Activated naive CD8-positive, alpha-beta T cell treated with anti-CD3 and anti-CD28 coated beads, Interleukin-2, amount 10 ng/mL, durations not matched to agents 7 days and 5 days (primary cell): Measurements from ENCODE around the gene KIAA1671. TPM values are rescaled to one million over a fixed set of nuclear protein-coding genes. Genes with fewer than 3 reads are reported as not detected.
A peak's percentile ranks its signal among the peaks of the same experiment; 100 is the strongest.
"Not testable (repeated sequence)": the region's sequence is repeated elsewhere in the genome, so short reads cannot be mapped to it uniquely, and the experiment has no call there.

Experiments
- ATAC-seq: fragments of 150-1000 bp; cut with Tn5 transposase; one replicate; pipeline ENCODE4 v1.10.0; 2021; ENCODE audit warnings: low read depth, moderate library complexity
- POLR2A ChIA-PET: fragments of 350-600 bp; sonication (Branson Sonifier 250); formaldehyde crosslinking; loops from one replicate; lab custom pipeline; 2021; ENCODE audit warnings: antibody characterized with exemption; lab: Charles Lee
- DNase-seq: peaks from one replicate; pipeline ENCODE4 v3.0.0; 2021
- H3K27ac Mint-ChIP-seq: one replicate; pipeline ENCODE4 v1.8.0; 2022; ENCODE audit warnings: mild to moderate bottlenecking, mixed read lengths
- H3K27me3 Mint-ChIP-seq: one replicate; pipeline ENCODE4 v1.8.0; 2022; ENCODE audit warnings: mild to moderate bottlenecking, moderate library complexity, mixed read lengths
- H3K36me3 Mint-ChIP-seq: one replicate; pipeline ENCODE4 v1.8.0; 2021; ENCODE audit warnings: mild to moderate bottlenecking, mixed read lengths
- H3K4me1 Mint-ChIP-seq: one replicate; pipeline ENCODE4 v1.8.0; 2021; ENCODE audit warnings: mixed read lengths
- H3K4me3 Mint-ChIP-seq: one replicate; pipeline ENCODE4 v1.8.0; 2022; ENCODE audit warnings: mild to moderate bottlenecking, moderate library complexity, mixed read lengths
- H3K9me3 Mint-ChIP-seq: one replicate; pipeline ENCODE4 v1.8.0; 2021; ENCODE audit warnings: mixed read lengths
- total RNA-seq, 2 experiments: library from RNA; stranded (reverse); gene quantifications; one replicate each; pipeline ENCODE4 v1.2.3, GENCODE V29; 2021

KIAA1671 gene
- total RNA-seq, 2 experiments from 2014 or later: 10.0 to 10.5 TPM

- H3K9me3 Mint-ChIP-seq, H3K27ac Mint-ChIP-seq, H3K27me3 Mint-ChIP-seq, H3K4me1 Mint-ChIP-seq, POLR2A ChIA-PET: not testable (repeated sequence)
- ATAC-seq (peak; percentile 30), DNase-seq (peak; percentile 45)
- H3K36me3 Mint-ChIP-seq: peaks cover 24% of the 10 kb centered on the region
- peak overlapping the region; percentile 53 for H3K4me3 Mint-ChIP-seq
These were observed 225.8 kb downstream of the KIAA1671 start for GRCh38 chr22:25178348-25178747.

DNA sequence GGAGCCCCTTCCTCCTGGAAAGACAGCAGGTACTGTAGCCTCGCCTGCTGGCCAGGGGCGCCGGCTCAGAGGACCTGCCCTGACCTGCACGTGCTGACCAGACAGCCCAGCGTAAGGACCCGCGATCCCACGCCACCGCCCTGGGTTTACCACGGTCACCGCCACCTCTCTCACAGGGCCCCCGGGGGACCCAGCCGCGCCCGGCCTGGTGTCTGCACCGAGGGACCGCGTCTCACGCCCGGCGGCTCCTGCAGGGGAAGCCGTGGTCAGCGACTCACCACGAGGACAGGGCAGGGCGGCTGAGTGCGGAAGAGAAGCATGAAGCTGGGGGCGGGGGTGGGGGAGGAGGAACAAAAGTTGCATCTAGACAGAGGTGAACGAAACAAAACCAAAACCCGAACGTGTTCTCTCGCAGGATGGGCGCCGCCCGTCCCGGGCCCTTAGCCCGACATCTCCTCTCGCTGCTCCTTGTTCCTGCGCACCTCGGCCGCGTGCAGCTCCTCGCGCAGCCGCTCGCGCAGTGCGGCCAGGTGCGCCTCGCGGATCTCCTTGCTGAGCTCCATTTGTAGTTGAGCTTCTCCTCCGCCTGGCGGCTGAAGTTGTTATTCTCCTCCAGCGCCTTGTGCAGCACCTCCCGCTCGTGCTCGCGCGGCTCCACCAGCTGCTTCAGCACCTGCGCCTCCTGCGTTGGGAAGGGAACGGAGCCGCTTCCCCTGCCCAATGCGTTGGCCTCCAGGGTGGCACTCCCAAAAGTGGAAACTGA, 226.5 kb downstream of the KIAA1671 start:
- DNase-seq (peak; percentile 41), ATAC-seq (peak; percentile 71)
- H3K27me3 Mint-ChIP-seq, POLR2A ChIA-PET, H3K4me1 Mint-ChIP-seq, H3K27ac Mint-ChIP-seq, H3K9me3 Mint-ChIP-seq, H3K4me3 Mint-ChIP-seq: not testable (repeated sequence)
- peaks cover 24% of the 10 kb centered on the region for H3K36me3 Mint-ChIP-seq

DNA sequence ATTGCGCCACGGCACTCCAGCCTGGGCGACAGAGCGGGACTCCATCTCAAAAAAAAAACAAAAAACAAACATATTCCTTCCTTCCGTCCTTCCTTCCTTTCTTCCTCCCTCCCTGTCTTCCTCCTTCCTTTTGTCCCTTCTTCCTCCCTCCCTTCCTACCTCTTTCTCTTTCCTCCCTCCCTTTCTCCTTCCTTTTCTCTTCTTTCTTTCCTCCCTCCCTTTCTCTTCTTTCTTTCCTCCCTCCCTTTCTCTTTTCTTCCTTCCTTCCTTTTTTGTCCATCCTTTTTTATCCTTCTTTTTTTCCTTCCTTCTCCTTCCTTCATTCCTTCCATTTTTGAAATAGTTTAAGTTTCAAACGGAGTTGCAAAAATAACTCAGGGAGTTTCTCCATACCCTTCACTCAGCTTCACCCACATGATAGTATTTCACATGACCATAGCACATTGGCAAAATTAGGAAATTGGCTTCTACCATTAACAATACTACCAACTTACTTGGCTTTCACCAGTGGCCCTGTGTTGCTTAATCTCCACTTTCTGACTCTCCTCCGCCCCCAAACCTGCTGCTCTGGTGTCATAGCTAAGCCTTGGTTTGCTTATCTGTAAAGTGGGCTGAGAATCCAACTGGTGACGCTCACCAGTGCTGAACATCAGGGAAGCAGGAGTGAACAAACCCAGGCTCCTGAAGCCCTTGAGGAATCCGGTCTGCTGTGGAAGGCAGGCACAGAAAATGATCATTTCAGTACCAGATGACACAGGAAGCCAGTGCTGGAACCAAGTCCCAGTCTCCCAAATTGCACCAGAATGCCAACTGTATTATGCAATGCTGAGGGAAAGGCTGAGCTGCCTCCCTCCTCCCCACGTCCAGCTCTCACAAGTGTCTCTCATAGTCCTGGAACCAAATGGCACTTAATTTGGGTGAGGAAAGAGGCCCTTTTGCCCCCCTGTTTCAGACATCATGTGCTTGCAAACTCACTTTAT, 229.9 kb downstream of the KIAA1671 start:
- H3K4me3 Mint-ChIP-seq: no peak overlapping the region
- H3K4me1 Mint-ChIP-seq: peaks cover 2% of the 10 kb centered on the region
- peaks cover 21% of the 10 kb centered on the region for H3K36me3 Mint-ChIP-seq
- peaks cover 7% of the 10 kb centered on the region for H3K9me3 Mint-ChIP-seq
- no peak overlapping the region for H3K27ac Mint-ChIP-seq
- no peaks in the 10 kb centered on the region for H3K27me3 Mint-ChIP-seq
- no peak for ATAC-seq
- POLR2A ChIA-PET: no interaction called here
- DNase-seq: no peak

- H3K36me3 Mint-ChIP-seq: peaks cover 18% of the 10 kb centered on the region
- H3K27ac Mint-ChIP-seq: no peak overlapping the region
- POLR2A ChIA-PET: no interaction called here
- H3K4me3 Mint-ChIP-seq: no peak overlapping the region
- ATAC-seq (no peak), DNase-seq (no peak)
- H3K9me3 Mint-ChIP-seq: peaks cover 7% of the 10 kb centered on the region
- H3K27me3 Mint-ChIP-seq: no peaks in the 10 kb centered on the region
- peaks cover 2% of the 10 kb centered on the region for H3K4me1 Mint-ChIP-seq
These were observed 231.6 kb downstream of the KIAA1671 start for GRCh38 chr22:25183949-25184619.

GRCh38 chr22:25186140-25186539, 233.6 kb downstream of the KIAA1671 start:
- POLR2A ChIA-PET: no interaction called here
- H3K27ac Mint-ChIP-seq: no peak overlapping the region
- no peak for ATAC-seq

DNA sequence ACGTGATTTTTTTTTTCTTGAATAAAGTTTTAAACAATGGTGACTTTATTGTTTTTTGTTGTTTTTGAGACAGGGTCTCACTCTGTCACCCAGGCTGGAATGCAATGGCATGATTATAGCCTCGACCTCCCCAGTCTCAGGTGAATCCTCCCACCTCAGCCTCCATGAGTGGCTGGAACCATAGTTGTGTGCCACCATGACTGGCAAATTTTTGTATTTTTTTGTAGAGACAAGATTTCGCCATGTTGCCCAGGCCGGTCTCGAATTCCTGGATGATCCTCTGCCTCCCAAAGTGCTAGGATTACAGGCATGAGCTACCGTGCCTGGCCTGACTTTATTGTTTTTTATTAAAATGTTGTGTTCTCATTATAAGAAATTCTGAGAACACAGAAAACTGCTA, 235.0 kb downstream of the KIAA1671 start:
- H3K27me3 Mint-ChIP-seq: no peaks in the 10 kb centered on the region
- peaks cover 2% of the 10 kb centered on the region for H3K36me3 Mint-ChIP-seq
- H3K27ac Mint-ChIP-seq: no peak overlapping the region
- ATAC-seq (no peak), DNase-seq (no peak)
- peaks cover 2% of the 10 kb centered on the region for H3K4me1 Mint-ChIP-seq
- POLR2A ChIA-PET: no interaction called here
- H3K4me3 Mint-ChIP-seq: no peak overlapping the region
- no peaks in the 10 kb centered on the region for H3K9me3 Mint-ChIP-seq

More at GRCh38 chr22:25186140-25186539, 233.6 kb downstream of the KIAA1671 start:
- H3K4me3 Mint-ChIP-seq: no peak overlapping the region
- H3K9me3 Mint-ChIP-seq: no peaks in the 10 kb centered on the region
- peaks cover 2% of the 10 kb centered on the region for H3K4me1 Mint-ChIP-seq
- no peak for DNase-seq
- H3K36me3 Mint-ChIP-seq: peaks cover 8% of the 10 kb centered on the region
- no peaks in the 10 kb centered on the region for H3K27me3 Mint-ChIP-seq

DNA sequence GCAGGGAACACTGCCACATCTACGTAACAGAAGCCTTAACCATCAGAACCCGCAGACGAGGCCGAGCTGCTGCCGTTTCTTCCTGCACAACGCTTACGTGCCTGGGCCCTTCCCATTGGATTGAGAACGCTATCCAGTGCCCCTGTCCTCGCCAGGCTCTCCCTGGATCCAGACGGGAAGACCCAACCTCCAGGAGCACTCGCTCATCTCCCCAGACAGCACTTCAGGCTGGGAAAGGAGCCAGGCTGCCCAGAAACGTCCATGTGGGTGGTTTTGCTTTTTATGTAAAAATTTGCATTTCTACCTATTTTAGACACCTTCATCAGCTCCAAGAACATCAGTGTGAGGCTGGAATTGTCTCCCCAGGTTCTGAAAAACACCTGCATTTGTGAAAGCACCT, 239.9 kb downstream of the KIAA1671 start:
- Mint-ChIP-seq H3K4me3 (no peak overlapping the region), H3K9me3 (no peaks in the 10 kb centered on the region), H3K4me1 (no peaks in the 10 kb centered on the region), H3K27me3 (no peaks in the 10 kb centered on the region), H3K27ac (no peak overlapping the region), H3K36me3 (peaks cover 2% of the 10 kb centered on the region)
- DNase-seq (no peak), ATAC-seq (no peak)
- POLR2A ChIA-PET: no interaction called here

GRCh38 chr22:25193130-25193529, 240.6 kb downstream of the KIAA1671 start:
- no peaks in the 10 kb centered on the region for H3K9me3 Mint-ChIP-seq
- peaks cover 2% of the 10 kb centered on the region for H3K36me3 Mint-ChIP-seq

DNA sequence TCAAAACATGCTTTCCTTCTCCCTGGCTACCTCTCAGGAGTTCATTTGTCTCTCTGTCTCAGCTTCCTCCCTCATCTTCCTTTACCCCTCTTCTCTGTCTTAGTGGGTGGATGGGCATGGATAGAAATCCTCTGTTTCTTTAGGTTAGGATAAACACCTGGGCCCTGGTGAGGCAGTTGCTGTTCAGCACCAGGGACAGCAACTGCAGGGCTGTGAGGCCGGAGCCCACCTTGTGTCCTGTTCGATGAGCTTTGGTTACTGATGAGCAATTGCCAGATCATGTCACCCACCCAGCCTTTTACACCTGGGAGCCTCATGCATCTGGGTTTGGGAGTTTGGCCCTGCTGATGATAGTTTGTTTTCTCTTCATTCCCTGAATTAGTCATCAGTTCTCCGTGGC, 241.0 kb downstream of the KIAA1671 start:
- ATAC-seq: no peak
- Mint-ChIP-seq H3K4me1 (no peaks in the 10 kb centered on the region), H3K9me3 (no peaks in the 10 kb centered on the region), H3K4me3 (no peak overlapping the region), H3K27me3 (no peaks in the 10 kb centered on the region), H3K36me3 (peaks cover 2% of the 10 kb centered on the region), H3K27ac (peak overlapping the region; percentile 3)
- POLR2A ChIA-PET: no interaction called here
- no peak for DNase-seq

More at GRCh38 chr22:25193130-25193529, 240.6 kb downstream of the KIAA1671 start:
- POLR2A ChIA-PET: no interaction called here
- Mint-ChIP-seq H3K27ac (no peak overlapping the region), H3K4me1 (no peaks in the 10 kb centered on the region), H3K4me3 (no peak overlapping the region), H3K27me3 (no peaks in the 10 kb centered on the region)
- ATAC-seq (no peak), DNase-seq (no peak)

GRCh38 chr22:25196326-25196725, 243.8 kb downstream of the KIAA1671 start:
- H3K27ac Mint-ChIP-seq: no peak overlapping the region
- POLR2A ChIA-PET: no interaction called here
- no peak overlapping the region for H3K4me3 Mint-ChIP-seq
- no peaks in the 10 kb centered on the region for H3K27me3 Mint-ChIP-seq
- no peaks in the 10 kb centered on the region for H3K9me3 Mint-ChIP-seq
- peaks cover 2% of the 10 kb centered on the region for H3K36me3 Mint-ChIP-seq
- H3K4me1 Mint-ChIP-seq: peaks cover 8% of the 10 kb centered on the region
- no peak for ATAC-seq
- DNase-seq: no peak

DNA sequence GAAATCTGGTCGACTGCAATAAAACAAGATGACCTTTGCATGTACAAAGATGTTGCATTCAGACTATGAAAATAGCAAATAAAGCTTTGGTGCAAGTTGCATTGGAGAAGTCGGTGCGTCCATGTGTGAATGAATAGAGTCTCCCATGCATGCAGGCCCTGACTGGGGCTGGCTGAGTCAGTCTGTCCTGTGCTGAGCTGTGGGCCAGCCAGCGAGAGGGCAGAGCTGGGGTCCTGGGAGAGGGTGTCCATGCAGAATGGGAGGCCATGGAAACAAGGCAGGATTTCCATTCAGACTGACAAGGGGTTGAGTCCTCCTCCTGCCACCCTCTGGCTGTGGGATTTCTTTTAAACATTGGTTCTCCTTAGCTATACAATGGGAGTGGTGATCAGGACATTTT, 244.8 kb downstream of the KIAA1671 start:
- Mint-ChIP-seq H3K27ac (no peak overlapping the region), H3K27me3 (no peaks in the 10 kb centered on the region), H3K9me3 (no peaks in the 10 kb centered on the region), H3K4me3 (no peak overlapping the region), H3K36me3 (peaks cover 2% of the 10 kb centered on the region), H3K4me1 (peaks cover 17% of the 10 kb centered on the region)
- ATAC-seq (no peak), DNase-seq (no peak)
- POLR2A ChIA-PET: interaction anchor here (0.6 kb wide), 1 partner anchor 264 kb away, joined by 7 read pairs; no protein-coding TSS in a partner anchor

GRCh38 chr22:25199731-25200520, 247.4 kb downstream of the KIAA1671 start, which contains the start of gene CRYBB3:
Gene CRYBB3, plus strand, starts transcription at chr22:25199858. Its CDS starts 1,539 bp downstream, at chr22:25201397.
- H3K4me3 Mint-ChIP-seq: no peak within 1 kb of the TSS
- H3K27ac Mint-ChIP-seq: peak within 1 kb of the TSS; percentile 74
- H3K27me3 Mint-ChIP-seq: no peaks in the 10 kb centered on the region

More at GRCh38 chr22:25199731-25200520, 247.4 kb downstream of the KIAA1671 start, which contains the start of gene CRYBB3:
- POLR2A ChIA-PET: no interaction called here
- no peak for ATAC-seq
- Mint-ChIP-seq H3K36me3 (no peaks in the 10 kb centered on the region), H3K4me1 (peaks cover 17% of the 10 kb centered on the region), H3K9me3 (no peaks in the 10 kb centered on the region)
- no peak for DNase-seq
